ENCODE measurements around the gene TRAPPC10.

Gene TRAPPC10

GRCh38 chr21:43983390-43983789 is 28.7 kb upstream of the TRAPPC10 start:
- no peak for DNase-seq (ENCODE audit: low read depth)

DNA sequence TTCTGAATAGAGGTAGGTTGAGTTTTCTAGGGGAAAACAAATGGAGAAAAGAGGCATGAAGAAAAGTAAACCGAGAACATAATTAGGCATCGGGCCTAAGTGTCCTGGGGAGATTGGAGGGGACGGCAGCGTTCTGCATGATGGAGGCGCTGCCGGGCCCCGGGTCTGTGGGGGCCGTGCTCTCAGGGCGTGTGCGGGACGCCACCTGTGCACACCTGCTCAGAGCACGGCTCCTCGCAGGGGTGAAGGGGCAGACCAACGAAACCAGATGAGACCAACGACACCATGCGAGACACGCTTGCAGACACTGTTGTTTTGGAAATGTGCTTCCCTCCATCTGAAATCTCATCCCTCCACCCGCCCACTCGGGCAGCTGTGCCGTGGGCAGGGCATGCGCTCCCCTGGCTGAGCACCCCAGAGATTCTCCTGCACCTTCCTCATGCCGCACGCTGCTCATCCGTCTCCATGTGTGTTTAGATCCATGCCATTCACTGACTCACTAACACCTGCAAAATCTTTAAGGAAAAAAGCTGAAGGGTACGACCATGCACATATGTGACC is 28.2 kb upstream of the TRAPPC10 start:
- no peak for DNase-seq (ENCODE audit: low read depth)

DNA sequence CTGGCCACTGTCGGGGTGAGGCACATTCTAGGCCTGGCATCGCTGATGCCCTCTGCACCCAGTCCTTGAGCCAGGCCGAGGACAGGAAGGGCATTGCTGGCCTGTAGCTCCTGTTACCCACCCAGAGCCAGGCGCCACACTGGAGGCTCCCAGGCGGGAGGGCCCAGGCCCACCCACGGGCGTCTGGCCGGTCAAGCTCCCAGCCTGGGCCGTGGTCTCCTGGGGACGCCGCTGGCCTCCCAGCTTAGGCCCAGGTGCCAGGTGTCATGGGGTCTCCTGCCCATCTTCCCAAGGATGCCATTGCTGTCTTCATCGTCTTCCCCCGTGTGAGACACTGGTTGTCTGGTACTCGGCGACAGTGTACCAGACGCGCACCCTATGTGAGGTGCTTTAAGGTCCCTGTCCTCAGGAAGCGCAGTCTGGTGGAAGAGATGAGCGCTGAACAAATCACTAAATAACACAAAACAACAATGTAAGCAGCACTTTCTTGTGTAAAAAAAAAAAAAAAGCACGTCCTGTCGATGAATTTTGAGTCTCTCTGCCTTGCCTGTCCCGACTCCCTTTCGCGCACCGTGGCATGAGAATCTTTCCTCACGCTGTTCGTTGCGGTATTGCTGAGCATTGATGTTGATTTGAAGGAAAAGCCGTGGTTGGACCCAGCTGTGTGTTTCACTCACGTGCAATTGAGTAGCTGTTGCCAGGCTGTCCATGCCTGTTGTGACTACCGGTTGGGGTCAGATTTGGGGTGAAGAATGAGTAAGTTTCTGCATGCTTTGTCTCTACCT is 27.0 kb upstream of the TRAPPC10 start:
- no peak for DNase-seq (ENCODE audit: low read depth)

DNA sequence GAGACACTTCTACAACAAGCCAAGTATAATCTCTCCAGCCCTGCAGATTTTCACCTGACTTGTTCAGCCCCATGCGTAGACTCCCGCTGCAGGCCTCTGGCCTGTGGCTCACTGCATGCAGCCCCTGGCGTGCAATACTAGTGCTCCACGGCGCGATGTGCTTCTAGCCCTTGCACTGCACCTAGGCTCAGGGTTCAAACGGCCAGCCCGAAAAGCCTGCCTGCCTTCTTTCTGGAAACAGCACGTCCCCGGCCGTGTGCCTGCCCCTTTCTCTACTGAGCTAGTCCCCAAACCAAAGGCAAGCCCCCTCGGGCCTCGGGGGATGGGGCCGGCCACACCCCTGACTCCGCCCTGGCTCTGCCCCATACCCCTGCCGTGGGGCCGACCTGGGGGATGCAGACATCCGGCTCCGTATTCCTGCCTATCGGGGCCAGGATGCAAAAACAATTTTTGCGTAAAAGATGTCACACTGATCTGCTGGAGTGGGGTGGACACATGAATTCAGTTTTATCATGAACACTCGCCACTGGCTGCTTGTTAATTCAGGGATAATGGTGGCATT is 26.3 kb upstream of the TRAPPC10 start:
- DNase-seq (ENCODE audit: low read depth): no peak

DNA sequence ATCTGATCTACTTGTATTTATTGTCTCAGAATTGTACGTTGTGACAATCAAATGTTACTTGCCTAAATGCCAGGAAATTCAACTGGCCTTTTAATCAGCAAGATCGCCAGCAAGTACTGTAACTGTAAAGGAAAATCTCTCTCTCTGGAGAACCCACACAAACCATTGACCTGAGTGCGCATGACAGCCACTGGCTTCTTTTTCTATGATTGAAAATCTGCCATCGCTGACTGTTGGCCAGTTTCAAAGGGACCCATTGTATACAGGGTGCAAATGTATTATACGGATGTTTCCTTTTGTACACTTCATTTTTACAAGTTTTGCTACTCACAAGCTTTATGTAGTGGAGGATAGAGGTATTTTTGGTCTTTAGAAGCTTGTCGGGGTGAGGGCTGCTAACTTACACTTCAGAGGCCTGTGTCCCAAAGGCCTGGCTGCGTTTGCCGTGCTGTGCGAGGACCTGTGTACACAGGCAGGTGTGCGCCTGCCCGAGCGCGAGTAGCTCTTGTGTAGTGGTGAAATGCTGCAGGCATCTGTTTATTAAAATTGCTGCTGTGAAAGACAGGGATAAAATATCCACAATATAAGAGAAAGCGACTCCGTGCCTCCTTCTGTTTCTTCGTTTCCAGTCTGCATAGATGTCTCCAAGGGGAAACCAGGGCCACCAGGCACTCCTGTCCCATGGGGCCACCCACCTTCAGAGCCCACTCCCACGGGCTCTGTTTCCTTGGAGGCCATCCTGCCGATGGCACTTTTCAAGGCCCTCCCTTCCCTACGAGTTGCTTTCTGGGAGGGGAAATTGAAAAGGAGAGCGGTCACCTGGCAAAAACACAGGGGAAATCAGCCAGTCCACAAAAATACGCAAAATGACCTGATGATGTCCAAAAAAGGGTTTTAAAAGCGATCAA is 25.3 kb upstream of the TRAPPC10 start:
- DNase-seq (ENCODE audit: low read depth): no peak

DNA sequence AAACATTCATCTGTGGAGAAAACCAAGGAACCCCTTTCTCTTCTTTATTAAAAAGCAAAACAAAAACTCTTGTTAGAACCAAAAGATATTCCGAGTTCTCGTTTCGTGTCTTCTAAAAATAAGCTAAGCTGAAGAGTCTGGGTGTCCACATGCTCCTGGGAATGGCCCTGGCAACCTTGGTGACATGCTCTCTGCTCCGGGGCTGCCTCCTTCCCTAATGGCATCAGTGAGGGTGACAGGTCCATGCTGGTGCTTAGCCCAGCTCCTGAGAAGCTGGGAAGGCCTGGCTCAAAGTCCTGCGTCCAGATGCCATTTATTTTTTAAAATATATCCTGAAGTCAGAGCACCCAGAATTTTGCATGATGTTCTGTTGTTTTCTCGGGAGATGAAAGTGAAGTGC is 24.6 kb upstream of the TRAPPC10 start:
- DNase-seq (ENCODE audit: low read depth): no peak

DNA sequence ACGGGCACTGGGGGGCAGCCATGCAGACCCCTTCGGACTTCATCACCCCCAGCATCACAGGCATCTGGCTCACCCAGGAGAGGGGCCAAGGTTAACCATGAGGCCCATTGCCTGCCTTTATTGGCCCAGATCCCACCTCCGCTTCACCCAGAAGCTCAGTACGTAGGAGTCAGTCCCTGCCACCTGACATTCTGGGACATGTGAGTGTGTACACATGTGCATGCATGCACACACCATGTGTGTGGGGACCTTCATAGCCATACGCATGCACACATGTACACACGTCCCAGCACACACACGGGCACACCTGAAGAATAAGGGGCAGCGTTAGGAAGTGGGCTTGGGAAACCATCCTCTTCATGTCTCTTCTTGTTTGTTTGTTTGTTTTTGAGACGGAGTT is 24.1 kb upstream of the TRAPPC10 start:
- no peak for DNase-seq (ENCODE audit: low read depth)

GRCh38 chr21:43988506-43989230 is 23.4 kb upstream of the TRAPPC10 start:
- DNase-seq (ENCODE audit: low read depth): no peak

DNA sequence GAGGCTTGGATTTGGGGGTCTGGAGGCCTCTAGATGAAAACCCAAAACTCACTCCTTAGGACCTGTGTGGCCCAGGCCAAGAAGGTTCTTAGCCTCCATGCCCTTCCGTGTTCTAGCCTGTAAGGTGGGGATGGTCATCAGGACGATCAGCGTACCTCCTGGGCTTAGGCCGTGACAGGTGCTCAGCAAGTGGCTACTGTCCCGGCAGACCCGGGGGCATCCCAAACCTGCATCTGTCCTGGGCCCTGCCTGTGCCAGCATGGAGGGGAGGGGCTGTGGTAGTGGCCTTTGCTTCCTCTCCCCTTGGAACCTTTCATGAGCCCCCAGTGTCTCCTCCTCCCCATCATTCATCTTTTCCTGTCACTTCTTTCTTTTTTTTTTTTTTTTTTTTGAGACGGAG is 22.7 kb upstream of the TRAPPC10 start:
- DNase-seq (ENCODE audit: low read depth): no peak

- no peak for DNase-seq (ENCODE audit: low read depth)
Measured at GRCh38 chr21:43991447-43991991, 20.6 kb upstream of the TRAPPC10 start.

GRCh38 chr21:43992121-43992520 is 20.0 kb upstream of the TRAPPC10 start:
- DNase-seq (ENCODE audit: low read depth): no peak

- DNase-seq (ENCODE audit: low read depth): no peak
Measured at GRCh38 chr21:43993420-43993934, 18.6 kb upstream of the TRAPPC10 start.

DNA sequence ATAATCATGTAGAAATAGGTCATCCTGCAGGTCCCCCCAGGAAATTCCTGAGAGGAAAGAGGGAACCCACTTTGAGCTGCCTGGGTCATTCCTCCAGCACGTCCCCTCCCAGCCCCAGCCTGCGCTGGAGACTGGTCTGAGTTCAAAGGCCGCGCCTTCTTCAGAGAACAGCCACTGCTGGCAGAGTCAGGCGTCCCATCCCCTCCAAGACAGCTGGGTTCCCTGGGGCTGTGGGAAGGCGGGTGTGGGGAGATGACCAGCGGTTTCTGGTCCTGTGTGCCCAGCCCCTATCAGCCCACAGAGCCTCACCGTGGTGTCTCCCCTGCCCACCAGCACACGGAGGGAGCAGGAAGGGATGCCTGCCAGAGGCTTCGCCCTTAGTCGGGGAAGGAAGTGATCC is 18.0 kb upstream of the TRAPPC10 start:
- DNase-seq (ENCODE audit: low read depth): no peak

GRCh38 chr21:43994646-43995045 is 17.5 kb upstream of the TRAPPC10 start:
- no peak for DNase-seq (ENCODE audit: low read depth)

DNA sequence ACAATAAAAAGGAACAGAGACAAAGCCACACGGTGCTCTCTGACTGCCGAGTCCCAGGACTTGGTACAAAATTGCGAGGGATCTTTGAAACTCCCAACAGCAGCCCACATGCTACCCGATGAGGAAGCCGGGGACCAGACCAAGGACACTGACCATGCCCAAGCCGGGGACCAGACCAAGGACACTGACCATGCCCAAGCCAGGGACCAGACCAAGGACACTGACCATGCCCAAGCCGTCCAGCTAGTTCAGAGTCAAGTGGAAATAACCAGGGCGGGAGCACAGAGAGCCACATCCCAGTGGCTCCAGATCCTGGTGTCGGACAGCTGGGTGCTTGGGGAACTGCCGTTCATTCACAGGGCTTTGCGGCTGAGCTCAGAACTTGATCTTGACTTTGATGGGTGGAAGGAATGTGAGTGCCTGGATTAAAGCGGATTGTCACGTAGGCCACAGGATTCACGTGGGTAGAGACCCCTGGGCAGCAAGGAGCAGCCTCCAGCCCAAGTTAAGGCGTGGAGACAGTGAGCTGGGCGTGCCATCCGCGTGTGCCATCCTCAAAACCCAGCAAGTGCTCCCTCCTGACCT is 16.5 kb upstream of the TRAPPC10 start:
- DNase-seq (ENCODE audit: low read depth): no peak

DNA sequence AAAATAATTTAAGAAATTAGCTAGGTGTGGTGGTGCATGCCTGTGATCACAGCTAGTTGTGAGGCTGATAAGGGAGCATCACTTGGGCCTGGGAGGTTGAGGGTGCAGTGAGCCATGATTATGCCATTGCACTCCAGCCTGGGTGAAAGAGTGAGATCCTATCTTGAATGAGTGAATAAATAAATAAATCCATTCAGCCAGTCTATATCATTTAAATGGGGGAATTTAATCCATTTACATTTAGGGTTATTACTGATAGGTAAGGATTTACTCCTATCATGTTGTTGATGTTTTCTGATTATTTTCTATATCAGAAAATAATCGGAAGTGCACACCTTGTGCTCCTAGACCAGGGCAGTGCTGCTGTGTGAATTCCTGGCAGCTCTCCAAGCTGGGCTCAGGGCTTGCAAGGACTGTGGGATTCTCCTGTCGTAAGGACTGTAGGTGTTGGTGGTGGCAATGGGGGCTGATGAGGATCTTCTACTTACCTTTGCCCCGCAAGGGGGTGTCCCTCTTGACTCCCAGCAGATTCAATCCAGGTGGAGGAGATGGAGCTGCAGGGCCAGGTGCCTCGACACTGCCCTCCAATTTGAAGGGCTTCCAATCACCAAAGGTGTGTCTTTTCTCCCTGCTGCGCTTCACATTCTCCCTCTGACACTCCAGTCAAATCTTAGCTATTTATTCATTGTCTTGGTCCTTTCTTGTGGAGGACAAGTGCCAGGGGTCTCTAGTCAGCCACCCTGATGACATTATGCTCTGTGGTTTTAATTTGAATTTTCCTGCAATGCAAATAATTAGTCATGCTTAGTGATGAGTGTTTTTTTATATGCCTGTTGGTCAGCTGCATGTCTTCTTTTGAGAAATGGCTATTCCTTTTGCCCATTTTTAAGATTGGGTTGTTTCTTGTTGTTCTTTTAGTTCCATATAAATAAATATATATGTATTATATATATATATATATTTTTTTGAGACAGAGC is 14.1 kb upstream of the TRAPPC10 start:
- DNase-seq (ENCODE audit: low read depth): no peak

GRCh38 chr21:44000360-44000759 is 11.7 kb upstream of the TRAPPC10 start:
- no peak for DNase-seq (ENCODE audit: low read depth)

GRCh38 chr21:44002511-44002910 is 9.6 kb upstream of the TRAPPC10 start:
- DNase-seq (ENCODE audit: low read depth): no peak

GRCh38 chr21:44003307-44003966 is 8.7 kb upstream of the TRAPPC10 start:
- DNase-seq (ENCODE audit: low read depth): no peak
